ENCODE results near the gene FGG. TPM values are rescaled to one million over a fixed set of nuclear protein-coding genes. Genes with fewer than 3 reads are reported as not detected.
A peak's percentile ranks its signal among the peaks of the same experiment; 100 is the strongest.

The FGG gene
- total and polyA plus RNA-seq, 2 of the 13 experiments (the other 11 are each of a cell fraction or from before 2014, with no cell fraction given), result 1,037 to 2,423 TPM

DNA sequence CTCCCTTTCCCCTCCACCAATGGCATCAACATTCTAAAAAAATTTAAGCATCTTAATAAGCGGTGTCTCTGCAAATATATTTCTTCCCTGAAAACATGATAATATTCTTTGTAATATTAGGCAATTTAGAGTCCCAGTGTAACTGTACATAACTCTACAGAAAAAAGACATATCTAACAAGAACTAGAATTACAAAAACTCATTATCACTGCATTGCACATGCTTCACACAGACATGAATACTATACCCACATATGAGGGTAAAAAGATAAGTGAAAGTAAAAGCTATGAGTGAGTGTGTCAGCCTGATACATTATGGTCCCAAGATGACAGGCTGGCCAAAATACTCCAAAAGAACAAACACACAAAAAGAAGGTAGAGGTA is 52.0 kb downstream of the FGG start (continued):
- TF ChIP-seq ZBTB38 (CRISPR knock-in tag; IDR thresholded peaks at IDR 0.05) (no peak), BCLAF1 (IDR thresholded peaks at IDR 0.05) (no peak), HOXD1 (CRISPR knock-in tag; IDR thresholded peaks at IDR 0.05) (no peak), HNF1A (IDR thresholded peaks at IDR 0.05; ENCODE audit: low read depth) (no peak), HNF1A (CRISPR knock-in tag; IDR thresholded peaks at IDR 0.05; ENCODE audit: borderline replicate concordance) (peak; percentile 4; the same call in 1 of the 2 replicates), GLMP (CRISPR knock-in tag; IDR thresholded peaks at IDR 0.05; ENCODE audit: borderline replicate concordance) (no peak), NFYB (CRISPR knock-in tag; IDR thresholded peaks at IDR 0.05) (no peak; the same call in 1 of the 2 replicates), MBD4 (IDR thresholded peaks at IDR 0.05; ENCODE audit: borderline replicate concordance, low read length) (peak; percentile 22; the same call in 1 of the 2 replicates), BRCA1 (CRISPR knock-in tag; IDR thresholded peaks at IDR 0.05) (no peak), NPAS2 (CRISPR knock-in tag; IDR thresholded peaks at IDR 0.05; ENCODE audit: borderline replicate concordance) (no peak), AKAP8 (CRISPR knock-in tag; IDR thresholded peaks at IDR 0.05) (no peak), SP5 (CRISPR knock-in tag; IDR thresholded peaks at IDR 0.05; ENCODE audit: borderline replicate concordance, low read depth) (no peak), ESRRA (CRISPR knock-in tag; IDR thresholded peaks at IDR 0.05; ENCODE audit: low read depth) (no peak), NCOR1 (IDR thresholded peaks at IDR 0.05; ENCODE audit: borderline replicate concordance, low read length) (peak; percentile 28; the same call in 1 of the 2 replicates), ZNF644 (CRISPR knock-in tag; IDR thresholded peaks at IDR 0.05; ENCODE audit: low read depth) (no peak)
- TF ChIP-seq, protein P1, sequence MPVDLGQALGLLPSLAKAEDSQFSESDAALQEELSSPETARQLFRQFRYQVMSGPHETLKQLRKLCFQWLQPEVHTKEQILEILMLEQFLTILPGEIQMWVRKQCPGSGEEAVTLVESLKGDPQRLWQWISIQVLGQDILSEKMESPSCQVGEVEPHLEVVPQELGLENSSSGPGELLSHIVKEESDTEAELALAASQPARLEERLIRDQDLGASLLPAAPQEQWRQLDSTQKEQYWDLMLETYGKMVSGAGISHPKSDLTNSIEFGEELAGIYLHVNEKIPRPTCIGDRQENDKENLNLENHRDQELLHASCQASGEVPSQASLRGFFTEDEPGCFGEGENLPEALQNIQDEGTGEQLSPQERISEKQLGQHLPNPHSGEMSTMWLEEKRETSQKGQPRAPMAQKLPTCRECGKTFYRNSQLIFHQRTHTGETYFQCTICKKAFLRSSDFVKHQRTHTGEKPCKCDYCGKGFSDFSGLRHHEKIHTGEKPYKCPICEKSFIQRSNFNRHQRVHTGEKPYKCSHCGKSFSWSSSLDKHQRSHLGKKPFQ (CRISPR knock-in tag; IDR thresholded peaks at IDR 0.05; ENCODE audit: insufficient replicate concordance), result no peak
- TF ChIP-seq, protein P2, sequence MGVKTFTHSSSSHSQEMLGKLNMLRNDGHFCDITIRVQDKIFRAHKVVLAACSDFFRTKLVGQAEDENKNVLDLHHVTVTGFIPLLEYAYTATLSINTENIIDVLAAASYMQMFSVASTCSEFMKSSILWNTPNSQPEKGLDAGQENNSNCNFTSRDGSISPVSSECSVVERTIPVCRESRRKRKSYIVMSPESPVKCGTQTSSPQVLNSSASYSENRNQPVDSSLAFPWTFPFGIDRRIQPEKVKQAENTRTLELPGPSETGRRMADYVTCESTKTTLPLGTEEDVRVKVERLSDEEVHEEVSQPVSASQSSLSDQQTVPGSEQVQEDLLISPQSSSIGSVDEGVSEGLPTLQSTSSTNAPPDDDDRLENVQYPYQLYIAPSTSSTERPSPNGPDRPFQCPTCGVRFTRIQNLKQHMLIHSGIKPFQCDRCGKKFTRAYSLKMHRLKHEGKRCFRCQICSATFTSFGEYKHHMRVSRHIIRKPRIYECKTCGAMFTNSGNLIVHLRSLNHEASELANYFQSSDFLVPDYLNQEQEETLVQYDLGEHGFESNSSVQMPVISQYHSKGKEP (CRISPR knock-in tag; IDR thresholded peaks at IDR 0.05), result no peak
- TF ChIP-seq, protein P3, sequence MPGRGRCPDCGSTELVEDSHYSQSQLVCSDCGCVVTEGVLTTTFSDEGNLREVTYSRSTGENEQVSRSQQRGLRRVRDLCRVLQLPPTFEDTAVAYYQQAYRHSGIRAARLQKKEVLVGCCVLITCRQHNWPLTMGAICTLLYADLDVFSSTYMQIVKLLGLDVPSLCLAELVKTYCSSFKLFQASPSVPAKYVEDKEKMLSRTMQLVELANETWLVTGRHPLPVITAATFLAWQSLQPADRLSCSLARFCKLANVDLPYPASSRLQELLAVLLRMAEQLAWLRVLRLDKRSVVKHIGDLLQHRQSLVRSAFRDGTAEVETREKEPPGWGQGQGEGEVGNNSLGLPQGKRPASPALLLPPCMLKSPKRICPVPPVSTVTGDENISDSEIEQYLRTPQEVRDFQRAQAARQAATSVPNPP (CRISPR knock-in tag; IDR thresholded peaks at IDR 0.05), result no peak

All from HepG2 (cell line).